ENCODE data around the gene SUSD4. TPM values are rescaled to one million over a fixed set of nuclear protein-coding genes. Genes with fewer than 3 reads are reported as not detected.

SUSD4 gene
- total and polyA plus RNA-seq, 2 of the 4 experiments (the other 2 are of a cell fraction): 1.8 to 2.7 TPM

DNA sequence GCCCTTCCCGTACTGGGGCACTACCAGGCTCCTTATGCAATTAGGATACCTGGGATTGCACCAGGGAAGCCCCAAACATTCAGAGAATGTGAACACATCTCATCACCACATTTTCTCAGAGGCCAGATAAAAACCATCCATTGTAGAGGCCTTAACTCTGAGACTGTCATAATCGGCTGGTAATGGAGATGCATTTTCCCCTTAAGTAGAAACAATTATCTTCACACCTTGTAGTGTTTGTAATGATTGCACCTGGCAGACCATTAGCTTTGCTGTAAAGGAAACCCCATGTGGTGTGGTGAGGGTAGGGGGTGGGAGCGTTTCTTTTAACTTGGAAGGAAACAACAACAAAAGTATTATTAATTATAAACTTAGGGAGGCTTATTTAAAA is 131.0 kb downstream of the SUSD4 start:
- in situ Hi-C loops (cut with MboI; ENCODE audit: low sequenced_read_pairs) (no loop called here), dilution Hi-C loops (cut with HindIII; ENCODE audit: low sequenced_read_pairs, unreplicated experiment) (no loop called here), intact Hi-C loops (cut with micrococcal nuclease) (loop anchor here (5.0 kb wide), 1 partner anchor 179 kb away; no protein-coding TSS in a partner anchor)
- peaks cover 20% of the 10 kb centered on the region for H3K4me1 ChIP-seq (ENCODE audit: control insufficient read depth, insufficient read depth, low read length)
- H4K5ac ChIP-seq (ENCODE audit: low read depth, low read length): no peak overlapping the region; the same call in 1 of the 2 replicates
- WGBS, 2 experiments (ENCODE audit: extremely low coverage in 2 of 2, insufficient read length in 1 of 2): no CpG with 5 or more reads among the region's 3 CpGs
- H4K8ac ChIP-seq (ENCODE audit: low read depth in 2 of 2, low read length in 2 of 2): peak overlapping the region; percentile 71 to 82; a peak in 3 of 4 replicates
- POLR2A ChIA-PET (ENCODE audit: unreplicated experiment): no interaction called here
- peak overlapping the region; percentile 83 for H2AK5ac ChIP-seq (ENCODE audit: low read depth, low read length)
- H2BK5ac ChIP-seq (ENCODE audit: low read depth, low read length, poor library complexity, severe bottlenecking): peak overlapping the region; percentile 27
- no peak overlapping the region for H2AFZ ChIP-seq (replicated peaks; ENCODE audit: low read length, poor library complexity)
- TF ChIP-seq FOS (IDR thresholded peaks at IDR 0.05; ENCODE audit: low read depth, low read length): no peak
- TF ChIP-seq BHLHE40 (IDR thresholded peaks at IDR 0.05; ENCODE audit: low read depth, low read length): no peak
- no peak for TF ChIP-seq SMC3 (IDR thresholded peaks at IDR 0.05; ENCODE audit: low read depth, low read length)
- no peak for TF ChIP-seq NFE2L2 (IDR thresholded peaks at IDR 0.05; ENCODE audit: low read depth, low read length)
- TF ChIP-seq POLR2A (IDR thresholded peaks at IDR 0.05; ENCODE audit: low read depth, low read length): no peak
- TF ChIP-seq, protein P1, sequence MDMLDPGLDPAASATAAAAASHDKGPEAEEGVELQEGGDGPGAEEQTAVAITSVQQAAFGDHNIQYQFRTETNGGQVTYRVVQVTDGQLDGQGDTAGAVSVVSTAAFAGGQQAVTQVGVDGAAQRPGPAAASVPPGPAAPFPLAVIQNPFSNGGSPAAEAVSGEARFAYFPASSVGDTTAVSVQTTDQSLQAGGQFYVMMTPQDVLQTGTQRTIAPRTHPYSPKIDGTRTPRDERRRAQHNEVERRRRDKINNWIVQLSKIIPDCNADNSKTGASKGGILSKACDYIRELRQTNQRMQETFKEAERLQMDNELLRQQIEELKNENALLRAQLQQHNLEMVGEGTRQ (IDR thresholded peaks at IDR 0.05; ENCODE audit: low read depth, low read length): no peak
- TF ChIP-seq, protein P2, sequence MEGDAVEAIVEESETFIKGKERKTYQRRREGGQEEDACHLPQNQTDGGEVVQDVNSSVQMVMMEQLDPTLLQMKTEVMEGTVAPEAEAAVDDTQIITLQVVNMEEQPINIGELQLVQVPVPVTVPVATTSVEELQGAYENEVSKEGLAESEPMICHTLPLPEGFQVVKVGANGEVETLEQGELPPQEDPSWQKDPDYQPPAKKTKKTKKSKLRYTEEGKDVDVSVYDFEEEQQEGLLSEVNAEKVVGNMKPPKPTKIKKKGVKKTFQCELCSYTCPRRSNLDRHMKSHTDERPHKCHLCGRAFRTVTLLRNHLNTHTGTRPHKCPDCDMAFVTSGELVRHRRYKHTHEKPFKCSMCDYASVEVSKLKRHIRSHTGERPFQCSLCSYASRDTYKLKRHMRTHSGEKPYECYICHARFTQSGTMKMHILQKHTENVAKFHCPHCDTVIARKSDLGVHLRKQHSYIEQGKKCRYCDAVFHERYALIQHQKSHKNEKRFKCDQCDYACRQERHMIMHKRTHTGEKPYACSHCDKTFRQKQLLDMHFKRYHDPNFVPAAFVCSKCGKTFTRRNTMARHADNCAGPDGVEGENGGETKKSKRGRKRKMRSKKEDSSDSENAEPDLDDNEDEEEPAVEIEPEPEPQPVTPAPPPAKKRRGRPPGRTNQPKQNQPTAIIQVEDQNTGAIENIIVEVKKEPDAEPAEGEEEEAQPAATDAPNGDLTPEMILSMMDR (conservative IDR thresholded peaks at IDR 0.05; ENCODE audit: low read depth, low read length): no peak
- TF ChIP-seq MAFK (IDR thresholded peaks at IDR 0.05; ENCODE audit: low read depth, low read length): no peak
- no peak for TF ChIP-seq RFX5 (IDR thresholded peaks at IDR 0.05; ENCODE audit: low read depth, low read length)
- TF ChIP-seq, protein P3, sequence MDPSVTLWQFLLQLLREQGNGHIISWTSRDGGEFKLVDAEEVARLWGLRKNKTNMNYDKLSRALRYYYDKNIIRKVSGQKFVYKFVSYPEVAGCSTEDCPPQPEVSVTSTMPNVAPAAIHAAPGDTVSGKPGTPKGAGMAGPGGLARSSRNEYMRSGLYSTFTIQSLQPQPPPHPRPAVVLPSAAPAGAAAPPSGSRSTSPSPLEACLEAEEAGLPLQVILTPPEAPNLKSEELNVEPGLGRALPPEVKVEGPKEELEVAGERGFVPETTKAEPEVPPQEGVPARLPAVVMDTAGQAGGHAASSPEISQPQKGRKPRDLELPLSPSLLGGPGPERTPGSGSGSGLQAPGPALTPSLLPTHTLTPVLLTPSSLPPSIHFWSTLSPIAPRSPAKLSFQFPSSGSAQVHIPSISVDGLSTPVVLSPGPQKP (IDR thresholded peaks at IDR 0.05; ENCODE audit: borderline replicate concordance, low read depth, low read length): no peak
- no peak for TF ChIP-seq MXI1 (IDR thresholded peaks at IDR 0.05; ENCODE audit: borderline replicate concordance, low read depth, low read length)
- no peak for TF ChIP-seq RAD21 (IDR thresholded peaks at IDR 0.05; ENCODE audit: low read length)
- TF ChIP-seq RCOR1 (IDR thresholded peaks at IDR 0.05; ENCODE audit: insufficient replicate concordance, low read length): no peak
- TF ChIP-seq CEBPB (IDR thresholded peaks at IDR 0.05; ENCODE audit: low read depth, low read length): no peak
- no peak for TF ChIP-seq CHD1 (IDR thresholded peaks at IDR 0.05; ENCODE audit: low read depth, low read length)
- no peak for TF ChIP-seq MAZ (IDR thresholded peaks at IDR 0.05; ENCODE audit: borderline replicate concordance, low read depth, low read length)
- no peak overlapping the region for H3K56ac ChIP-seq (ENCODE audit: extremely low read depth, insufficient read depth, low read length)
- H3K4me2 ChIP-seq (ENCODE audit: low read depth, low read length): no peak overlapping the region
- H4K20me1 ChIP-seq (ENCODE audit: insufficient read depth, low read length): no peaks in the 10 kb centered on the region
- H2BK15ac ChIP-seq (ENCODE audit: low read depth, low read length): peak overlapping the region; percentile 87; the same call in 2 of the 3 replicates
- H3K4me3 ChIP-seq (ENCODE audit: insufficient read depth, low read depth, low read length): no peak overlapping the region
- no peak for ATAC-seq (ENCODE audit: low read depth)
- peaks cover 0 to 3% of the 10 kb centered on the region in 2 experiments; a peak in 1 of 4 replicates for H3K79me1 ChIP-seq (ENCODE audit: low read depth in 1 of 2, low read length in 2 of 2)
- H3K9ac ChIP-seq (ENCODE audit: low read depth, low read length): no peak overlapping the region
- CTCF ChIA-PET: no interaction called here
- H4K91ac ChIP-seq (ENCODE audit: insufficient read depth, low read depth, low read length): peak overlapping the region; percentile 92
- no TSS peak for BruUV-seq (replicated peaks)
- H3K9me3 ChIP-seq (ENCODE audit: control insufficient read depth, insufficient read depth, low read length): no peaks in the 10 kb centered on the region
- no peak for DNase-seq
- H3K4ac ChIP-seq (ENCODE audit: low read depth, low read length): peak overlapping the region; percentile 87
- no peak overlapping the region for H3K27ac ChIP-seq (ENCODE audit: insufficient read depth, low read length)
- H3K9me1 ChIP-seq (ENCODE audit: insufficient read depth, low read length): peaks cover 36% of the 10 kb centered on the region
- peak overlapping the region; percentile 17; the same call in 1 of the 2 replicates for H3K14ac ChIP-seq (replicated peaks; ENCODE audit: low read depth, low read length)
- H2BK120ac ChIP-seq (ENCODE audit: low read depth, low read length): peak overlapping the region; percentile 98
- peak overlapping the region; percentile 5; the same call in 1 of the 2 replicates for H3K18ac ChIP-seq (ENCODE audit: low read depth, low read length)
- peak overlapping the region; percentile 95 for H2BK20ac ChIP-seq (ENCODE audit: low read depth, low read length)
- no peaks in the 10 kb centered on the region for H3K36me3 ChIP-seq (ENCODE audit: control insufficient read depth, insufficient read depth, low read length)
- H2AK9ac ChIP-seq (replicated peaks; ENCODE audit: low read depth, low read length, poor library complexity): no peak overlapping the region
- H3K27me3 ChIP-seq (ENCODE audit: control insufficient read depth, insufficient read depth, low read length): no peaks in the 10 kb centered on the region; the same call in 1 of the 2 replicates
- H3K23ac ChIP-seq (ENCODE audit: low read depth, low read length): peak overlapping the region; percentile 75; the same call in 1 of the 2 replicates
